H9 (cell line): ENCODE data around the gene EXOC2. TPM values are rescaled to one million over a fixed set of nuclear protein-coding genes. Genes with fewer than 3 reads are reported as not detected.

Experiments
- DNase-seq: peaks from one replicate; pipeline ENCODE4 v3.0.0-alpha.2; 2017
- H2AFZ ChIP-seq: one replicate; pipeline ENCODE4 v1.6.1; 2013; ENCODE audit warnings: mild to moderate bottlenecking, low read length, control low read depth, moderate library complexity
- H2AK5ac ChIP-seq: 2 replicates; pipeline ENCODE4 v1.6.1; 2013; ENCODE audit warnings: low read length, control low read depth, mixed read lengths; ENCODE audit not compliant: insufficient read length
- H2BK120ac ChIP-seq: one replicate; pipeline ENCODE4 v1.6.1; 2013; ENCODE audit warnings: low read depth, mild to moderate bottlenecking, low read length, control low read depth, inconsistent platforms; ENCODE audit not compliant: poor library complexity, severe bottlenecking
- H2BK12ac ChIP-seq: 2 replicates; pipeline ENCODE4 v1.6.1; 2013; ENCODE audit warnings: low read length, control low read depth, mixed read lengths, low read depth; ENCODE audit not compliant: insufficient read length
- H2BK15ac ChIP-seq: 2 replicates; pipeline ENCODE4 v1.6.1; 2013; ENCODE audit warnings: low read depth, low read length, control low read depth
- H2BK20ac ChIP-seq: one replicate; pipeline ENCODE4 v1.6.1; 2013; ENCODE audit warnings: low read depth, mild to moderate bottlenecking, low read length, control low read depth, inconsistent platforms; ENCODE audit not compliant: poor library complexity, severe bottlenecking
- H2BK5ac ChIP-seq: 2 replicates; pipeline ENCODE4 v1.6.1; 2013; ENCODE audit warnings: low read length, control low read depth, mixed read lengths; ENCODE audit not compliant: insufficient read length
- H3K14ac ChIP-seq: 2 replicates; pipeline ENCODE4 v1.6.1; 2013; ENCODE audit warnings: low read length, control low read depth; ENCODE audit not compliant: insufficient read depth
- H3K18ac ChIP-seq: 2 replicates; pipeline ENCODE4 v1.6.1; 2013; ENCODE audit warnings: low read depth, mild to moderate bottlenecking, mixed read lengths, low read length, control low read depth; ENCODE audit not compliant: insufficient read length
- H3K23ac ChIP-seq: 2 replicates; pipeline ENCODE4 v1.6.1; 2013; ENCODE audit warnings: low read length, control low read depth, mixed read lengths, low read depth; ENCODE audit not compliant: insufficient read length
- H3K23me2 ChIP-seq: 2 replicates; pipeline ENCODE4 v1.6.1; 2013; ENCODE audit warnings: low read depth, mild to moderate bottlenecking, mixed read lengths, low read length, control low read depth; ENCODE audit not compliant: insufficient read length, poor library complexity, severe bottlenecking
- H3K27ac ChIP-seq: 2 replicates; pipeline ENCODE4 v1.5.1; 2013; ENCODE audit warnings: low read length, control low read depth, mixed read lengths, low read depth; ENCODE audit not compliant: insufficient read length
- H3K27me3 ChIP-seq: 2 replicates; pipeline ENCODE4 v1.6.1; 2013; ENCODE audit warnings: low read length, control low read depth, inconsistent platforms; ENCODE audit not compliant: insufficient read depth
- H3K4ac ChIP-seq: 2 replicates; pipeline ENCODE4 v1.6.1; 2013; ENCODE audit warnings: low read depth, mild to moderate bottlenecking, control low read depth, inconsistent platforms, low read length, moderate library complexity
- H3K4me1 ChIP-seq: 2 replicates; pipeline ENCODE4 v1.6.1; 2013; ENCODE audit warnings: low read length, control low read depth, inconsistent platforms; ENCODE audit not compliant: insufficient read depth
- H3K4me2 ChIP-seq: 2 replicates; pipeline ENCODE4 v1.6.1; 2013; ENCODE audit warnings: low read length, control low read depth, mixed read lengths; ENCODE audit not compliant: insufficient read length, insufficient read depth
- H3K56ac ChIP-seq: 2 replicates; pipeline ENCODE4 v1.6.1; 2013; ENCODE audit warnings: low read depth, mild to moderate bottlenecking, mixed read lengths, low read length, control low read depth; ENCODE audit not compliant: insufficient read length
- H3K79me1 ChIP-seq: 2 replicates; pipeline ENCODE4 v1.6.1; 2013; ENCODE audit warnings: low read depth, mild to moderate bottlenecking, moderate library complexity, low read length, control low read depth, inconsistent platforms; ENCODE audit not compliant: insufficient read depth, poor library complexity, severe bottlenecking
- H3K79me2 ChIP-seq: 2 replicates; pipeline ENCODE4 v1.6.1; 2013; ENCODE audit warnings: low read length, control low read depth, inconsistent platforms; ENCODE audit not compliant: insufficient read depth
- H3K9ac ChIP-seq: 2 replicates; pipeline ENCODE4 v1.6.1; 2013; ENCODE audit warnings: low read length, control low read depth, mixed read lengths; ENCODE audit not compliant: insufficient read length; ENCODE audit errors: extremely low read depth
- H3K9me3 ChIP-seq: one replicate; pipeline ENCODE4 v1.6.1; 2013; ENCODE audit warnings: low read depth, low read length, inconsistent platforms; ENCODE audit not compliant: control insufficient read depth
- H3T11ph ChIP-seq: one replicate; pipeline ENCODE4 v1.6.1; 2013; ENCODE audit warnings: mild to moderate bottlenecking, low read length, control low read depth, inconsistent platforms
- H4K20me1 ChIP-seq: one replicate; pipeline ENCODE4 v1.6.1; 2013; ENCODE audit not compliant: control insufficient read depth, insufficient read length, insufficient read depth
- H4K5ac ChIP-seq: 2 replicates; pipeline ENCODE4 v1.6.1; 2013; ENCODE audit warnings: low read depth, mild to moderate bottlenecking, mixed read lengths, low read length, control low read depth; ENCODE audit not compliant: insufficient read length
- H4K8ac ChIP-seq: replicated peaks from 2 replicates; pipeline ENCODE4 v1.6.1; 2013; ENCODE audit warnings: low read length, control low read depth, mixed read lengths, low read depth; ENCODE audit not compliant: insufficient read length
- H4K91ac ChIP-seq: 2 replicates; pipeline ENCODE4 v1.6.1; 2013; ENCODE audit warnings: low read depth, mild to moderate bottlenecking, moderate library complexity, mixed read lengths, low read length, control low read depth; ENCODE audit not compliant: insufficient read length
- H3K27ac Mint-ChIP-seq, 3 experiments: 2 replicates in 2 of 3; 3 replicates in 1 of 3; pipeline ENCODE4 v1.8.0; 2020 to 2021; ENCODE audit warnings: mixed read lengths in 3 of 3, mild to moderate bottlenecking in 1 of 3, moderate library complexity in 1 of 3
- H3K27me3 Mint-ChIP-seq: 2 replicates; pipeline ENCODE4 v1.8.0; 2021; ENCODE audit warnings: low read depth, mild to moderate bottlenecking, moderate library complexity, mixed read lengths
- H3K36me3 Mint-ChIP-seq, 3 experiments: 2 replicates in 2 of 3; 3 replicates in 1 of 3; pipeline ENCODE4 v1.8.0; 2020 to 2021; ENCODE audit warnings: low read depth in 3 of 3, mixed read lengths in 3 of 3; ENCODE audit not compliant: insufficient read depth in 1 of 3
- H3K4me1 Mint-ChIP-seq, 2 experiments: 2 replicates each; pipeline ENCODE4 v1.8.0; 2020; ENCODE audit warnings: mixed read lengths in 2 of 2
- H3K4me3 Mint-ChIP-seq, 2 experiments: 2 replicates in 1 of 2; 3 replicates in 1 of 2; pipeline ENCODE4 v1.8.0; 2020 to 2021; ENCODE audit warnings: mild to moderate bottlenecking in 2 of 2, mixed read lengths in 2 of 2, moderate library complexity in 1 of 2
- H3K9me3 Mint-ChIP-seq, 2 experiments: 2 replicates in 1 of 2; 3 replicates in 1 of 2; pipeline ENCODE4 v1.8.0; 2020; ENCODE audit warnings: mild to moderate bottlenecking in 2 of 2, mixed read lengths in 2 of 2, moderate library complexity in 1 of 2
- WGBS: extraction: QIAGEN DNeasy Blood & Tissue Kit; methylation state at CpG from one replicate; pipeline ENCODE4 v1.1.7; 2013; ENCODE audit warnings: missing lambda C conversion rate, low lambda C conversion rate, mixed read lengths; ENCODE audit not compliant: insufficient read length; ENCODE audit errors: extremely low coverage; 5-methylcytosine and 5-hydroxymethylcytosine counted together
- total RNA-seq: library from RNA; stranded (reverse); gene quantifications from 2 replicates; pipeline ENCODE4 v1.2.1, GENCODE V29; 2021
- TF ChIP-seq, protein P1 (sequence below): fragments of 200-600 bp; sonication (generic); conservative IDR thresholded peaks from 3 replicates; pipeline ENCODE4 v1.8.0; 2021; ENCODE audit warnings: antibody characterized with exemption, mild to moderate bottlenecking

Gene EXOC2
- total RNA-seq, 1 experiment from 2014 or later, result 29.9 TPM

- H3K27me3 Mint-ChIP-seq, result no peaks in the 10 kb centered on the region
- no peak overlapping the region for H3K4me2 ChIP-seq
- no peaks in the 10 kb centered on the region for H3K23me2 ChIP-seq
- H3K9ac ChIP-seq, result no peak overlapping the region
- no CpG with 5 or more reads among the region's 4 CpGs for WGBS
- H2BK120ac ChIP-seq, result no peak overlapping the region
- no peak overlapping the region for H3K14ac ChIP-seq
- no peaks in the 10 kb centered on the region for H3K79me2 ChIP-seq
- H2BK12ac ChIP-seq, result no peak overlapping the region
- no peak overlapping the region for H3K18ac ChIP-seq
- H4K8ac ChIP-seq, result no peak overlapping the region
- H3K4ac ChIP-seq, result no peak overlapping the region
- TF ChIP-seq, protein P1, sequence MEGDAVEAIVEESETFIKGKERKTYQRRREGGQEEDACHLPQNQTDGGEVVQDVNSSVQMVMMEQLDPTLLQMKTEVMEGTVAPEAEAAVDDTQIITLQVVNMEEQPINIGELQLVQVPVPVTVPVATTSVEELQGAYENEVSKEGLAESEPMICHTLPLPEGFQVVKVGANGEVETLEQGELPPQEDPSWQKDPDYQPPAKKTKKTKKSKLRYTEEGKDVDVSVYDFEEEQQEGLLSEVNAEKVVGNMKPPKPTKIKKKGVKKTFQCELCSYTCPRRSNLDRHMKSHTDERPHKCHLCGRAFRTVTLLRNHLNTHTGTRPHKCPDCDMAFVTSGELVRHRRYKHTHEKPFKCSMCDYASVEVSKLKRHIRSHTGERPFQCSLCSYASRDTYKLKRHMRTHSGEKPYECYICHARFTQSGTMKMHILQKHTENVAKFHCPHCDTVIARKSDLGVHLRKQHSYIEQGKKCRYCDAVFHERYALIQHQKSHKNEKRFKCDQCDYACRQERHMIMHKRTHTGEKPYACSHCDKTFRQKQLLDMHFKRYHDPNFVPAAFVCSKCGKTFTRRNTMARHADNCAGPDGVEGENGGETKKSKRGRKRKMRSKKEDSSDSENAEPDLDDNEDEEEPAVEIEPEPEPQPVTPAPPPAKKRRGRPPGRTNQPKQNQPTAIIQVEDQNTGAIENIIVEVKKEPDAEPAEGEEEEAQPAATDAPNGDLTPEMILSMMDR, result no peak
- no peaks in the 10 kb centered on the region for H4K20me1 ChIP-seq
- peaks cover 8 to 22% (median 21%) of the 10 kb centered on the region in 3 experiments for H3K36me3 Mint-ChIP-seq
- no peaks in the 10 kb centered on the region for H3K79me1 ChIP-seq
- H3K27ac ChIP-seq, result no peak overlapping the region
- no peak for DNase-seq
- no peaks in the 10 kb centered on the region for H3K27me3 ChIP-seq
- H3K4me3 Mint-ChIP-seq, result no peak overlapping the region
- H4K5ac ChIP-seq, result no peak overlapping the region
- H3K4me1 ChIP-seq, result no peaks in the 10 kb centered on the region
- H3K4me1 Mint-ChIP-seq, result no peaks in the 10 kb centered on the region
- H2AK5ac ChIP-seq, result no peak overlapping the region
- no peaks in the 10 kb centered on the region for H3K9me3 ChIP-seq
- no peak overlapping the region for H4K91ac ChIP-seq
- no peak overlapping the region for H2BK20ac ChIP-seq
- H3K56ac ChIP-seq, result no peak overlapping the region
- H3K9me3 Mint-ChIP-seq, result no peaks in the 10 kb centered on the region
- no peak overlapping the region for H2BK5ac ChIP-seq
- no peak overlapping the region for H2BK15ac ChIP-seq
- H3K27ac Mint-ChIP-seq, result no peak overlapping the region; a peak in 1 of 7 replicates
- no peak overlapping the region for H3T11ph ChIP-seq
- H3K23ac ChIP-seq, result no peak overlapping the region
- no peak overlapping the region for H2AFZ ChIP-seq
Observed at GRCh38 chr6:611928-612327, 81.0 kb downstream of the EXOC2 start.
